DMS114 treated with DMSO at 0.1 percent for 48 hours (cell line): ENCODE results near the gene HEBP1.
A peak's percentile ranks its signal among the peaks of the same experiment; 100 is the strongest.

Experiments used
- DNase-seq: peaks from one replicate; lab custom pipeline; 2025; ENCODE audit not compliant: unreplicated experiment; lab: John Stamatoyannopoulos, UW

The HEBP1 gene

GRCh38 chr12:13024531-13024916 lies 24.5 kb upstream of the HEBP1 start:
- DNase-seq = no peak

DNA sequence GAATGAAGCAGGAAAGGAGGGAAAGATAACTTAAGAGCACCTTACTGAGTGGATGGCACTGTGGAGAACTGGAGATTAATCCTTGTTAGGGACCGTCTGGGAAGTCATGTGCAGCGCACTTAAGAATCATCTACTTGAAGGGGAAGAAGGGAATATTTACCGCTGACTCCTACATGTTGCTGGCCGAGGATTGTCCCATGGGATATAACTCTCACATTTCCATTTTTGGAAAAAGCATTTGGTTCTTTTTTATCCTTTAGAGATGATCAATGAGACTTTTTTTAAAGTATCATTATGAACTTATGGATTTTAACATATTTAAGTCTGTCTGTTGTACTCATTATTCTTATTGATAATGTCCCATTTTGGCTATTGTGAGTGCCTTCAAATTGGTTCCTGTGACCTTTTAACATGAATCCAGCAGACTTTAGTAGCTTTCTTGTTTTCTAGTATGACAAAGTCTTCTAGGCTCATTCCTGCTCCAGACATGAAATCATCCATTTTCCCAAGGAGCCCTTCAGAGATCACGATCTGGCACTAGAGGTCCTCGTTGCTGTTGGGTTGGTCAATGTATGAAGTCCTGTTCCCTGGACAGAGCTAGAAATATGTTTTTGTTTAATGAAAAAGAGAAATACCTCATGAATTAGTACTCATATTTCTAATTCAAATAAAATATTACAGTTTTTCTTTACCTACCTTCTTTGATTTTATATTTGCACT lies 23.9 kb upstream of the HEBP1 start:
- peak; percentile 48 for DNase-seq

DNA sequence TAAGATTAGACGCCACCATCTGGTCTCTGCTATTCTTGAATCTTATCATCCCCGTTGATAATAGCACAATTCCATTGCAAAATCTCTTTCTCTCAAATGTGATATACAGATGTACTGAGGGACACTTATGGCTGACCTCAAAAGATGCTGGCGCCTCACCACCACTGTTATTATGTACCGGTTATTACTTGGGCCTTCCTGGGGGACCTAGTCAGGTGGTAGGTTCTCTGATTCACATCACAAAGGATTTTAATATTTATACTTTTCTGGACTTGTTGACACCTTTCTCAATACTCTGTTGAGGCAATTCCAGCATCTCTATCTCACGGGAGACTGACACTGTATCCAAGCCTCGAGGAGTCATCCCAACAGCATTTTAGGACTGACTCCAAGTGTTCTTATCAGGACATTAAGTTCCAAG lies 22.8 kb upstream of the HEBP1 start:
- DNase-seq = no peak

- DNase-seq = no peak
Measured at GRCh38 chr12:13011098-13011497, 11.0 kb upstream of the HEBP1 start.

GRCh38 chr12:13008741-13009380 lies 8.8 kb upstream of the HEBP1 start:
- DNase-seq = no peak

GRCh38 chr12:13007496-13008233 lies 7.6 kb upstream of the HEBP1 start:
- no peak for DNase-seq

- DNase-seq = no peak
Measured at GRCh38 chr12:13005649-13006048, 5.6 kb upstream of the HEBP1 start.

DNA sequence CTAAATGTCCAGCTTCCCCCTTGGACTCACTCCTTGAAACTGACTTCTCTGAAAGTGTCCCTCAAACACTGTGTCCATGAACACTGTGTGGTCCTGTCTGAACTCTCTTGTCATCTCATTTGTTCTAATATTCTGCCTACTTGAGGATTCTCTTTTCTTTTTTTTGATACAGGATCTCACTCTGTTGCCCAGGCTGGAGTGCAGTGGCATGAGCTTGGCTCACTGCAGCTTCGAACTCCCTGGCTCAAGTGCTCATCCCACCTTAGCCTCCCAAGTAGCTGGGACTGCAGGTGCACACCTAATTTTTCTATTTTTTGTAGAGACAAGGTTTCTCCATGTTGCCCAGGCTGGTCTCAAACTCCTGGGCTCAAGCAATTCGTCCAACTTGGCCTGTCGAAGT lies 4.9 kb upstream of the HEBP1 start:
- no peak for DNase-seq

DNA sequence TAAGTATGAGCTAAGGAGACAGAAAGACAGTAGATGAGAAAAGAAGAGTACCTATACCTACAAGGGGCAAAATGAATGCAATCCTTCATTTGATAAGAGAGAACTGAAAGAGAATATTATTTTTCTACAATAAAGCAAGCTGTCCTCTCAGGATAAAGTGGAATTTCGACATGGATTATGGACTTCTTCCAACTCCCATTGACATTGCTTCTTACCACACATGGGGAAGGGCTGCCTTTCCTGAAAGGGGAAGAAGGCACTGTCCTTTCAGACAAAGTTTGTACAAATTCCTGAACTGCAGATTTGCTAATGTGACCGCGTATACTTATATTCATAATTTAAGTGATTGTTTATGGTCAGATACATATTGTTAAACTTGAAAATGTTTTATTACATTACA lies 4.3 kb upstream of the HEBP1 start:
- no peak for DNase-seq

DNA sequence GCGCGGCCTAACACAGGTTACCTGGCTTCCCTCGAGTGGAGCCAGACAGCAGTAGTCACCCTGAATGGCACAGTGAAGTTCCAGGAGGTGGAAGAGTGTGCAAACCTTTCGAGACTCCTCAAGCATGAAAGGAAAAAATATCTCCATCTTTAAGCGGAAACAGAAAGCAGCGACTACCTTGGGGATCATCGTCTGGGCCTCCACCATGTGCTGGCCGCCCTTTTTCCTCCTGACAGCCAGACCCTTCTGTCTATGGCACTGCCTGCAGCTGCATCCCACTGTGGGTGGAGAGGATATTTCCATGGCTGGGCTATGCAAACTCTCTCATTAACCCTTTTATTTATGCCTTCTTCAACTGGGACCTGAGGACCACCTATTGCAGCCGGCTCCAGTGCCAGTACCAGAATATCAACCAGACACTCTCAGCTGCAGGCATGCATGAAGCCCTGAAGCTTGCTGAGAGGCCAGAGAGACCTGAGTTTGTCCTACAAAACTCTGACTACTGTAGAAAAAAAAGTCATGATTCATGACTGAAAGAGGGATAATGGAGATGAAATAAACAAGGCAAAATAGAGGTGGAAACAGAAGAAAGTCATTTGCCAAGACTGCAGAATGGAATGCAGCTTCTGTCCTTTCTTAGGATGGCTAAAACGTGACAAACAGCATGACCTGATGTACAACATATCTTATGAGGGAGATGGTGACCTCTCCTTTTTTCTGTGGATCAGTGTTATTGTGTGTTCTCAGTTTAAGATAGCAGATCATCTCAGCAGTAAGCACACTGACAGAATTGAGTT lies 2.4 kb upstream of the HEBP1 start:
- DNase-seq = no peak

- DNase-seq = no peak
Measured at GRCh38 chr12:13001775-13002040, 1.6 kb upstream of the HEBP1 start.

DNA sequence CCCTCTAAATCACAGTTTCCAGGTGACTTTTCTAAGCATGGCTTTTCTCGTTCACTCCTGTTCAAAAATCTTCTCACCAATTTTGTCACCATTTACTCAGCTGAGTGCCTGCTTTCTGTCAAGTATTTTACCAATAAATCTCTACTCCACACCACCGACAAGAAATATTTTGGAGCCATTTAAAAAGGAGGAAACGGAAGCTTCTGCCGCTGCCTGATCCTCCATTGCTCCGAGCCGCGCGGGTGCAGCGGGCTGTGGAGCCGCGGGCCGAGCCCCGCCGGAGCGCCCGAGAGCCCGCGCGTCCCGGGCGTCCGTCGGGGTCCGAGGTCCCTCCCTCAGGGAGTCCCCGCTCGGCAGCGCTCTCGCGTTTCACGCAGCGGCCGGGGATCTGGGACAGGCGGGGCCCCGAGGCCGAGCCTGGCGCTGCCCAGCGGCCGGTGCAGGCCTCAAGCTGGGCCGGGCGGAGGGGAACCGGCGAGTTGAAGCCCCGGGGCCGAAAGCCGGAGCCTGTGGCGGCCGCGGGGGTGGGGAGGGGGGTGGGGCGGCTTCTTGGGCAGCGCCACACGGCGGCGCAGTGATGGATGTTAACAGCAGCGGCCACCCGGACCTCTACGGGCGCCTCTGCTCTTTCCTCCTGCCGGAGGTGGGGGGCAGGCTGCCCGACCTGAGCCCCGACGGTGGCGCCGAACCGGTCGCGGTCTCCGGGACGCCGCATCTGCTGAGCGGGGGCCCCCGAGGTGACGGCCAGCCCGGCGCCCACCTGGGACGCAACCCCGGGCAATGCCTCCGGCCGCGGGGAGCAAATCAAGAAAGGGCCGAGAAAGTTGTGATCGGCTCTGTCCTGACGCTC lies 1.1 kb upstream of the HEBP1 start:
- peak; percentile 48 for DNase-seq

- DNase-seq = peak; percentile 63
Measured at GRCh38 chr12:13000616-13000924, 505 bp upstream of the HEBP1 start.

- no peak for DNase-seq
Measured at GRCh38 chr12:12999271-12999958, 650 bp downstream of the HEBP1 start.

DNA sequence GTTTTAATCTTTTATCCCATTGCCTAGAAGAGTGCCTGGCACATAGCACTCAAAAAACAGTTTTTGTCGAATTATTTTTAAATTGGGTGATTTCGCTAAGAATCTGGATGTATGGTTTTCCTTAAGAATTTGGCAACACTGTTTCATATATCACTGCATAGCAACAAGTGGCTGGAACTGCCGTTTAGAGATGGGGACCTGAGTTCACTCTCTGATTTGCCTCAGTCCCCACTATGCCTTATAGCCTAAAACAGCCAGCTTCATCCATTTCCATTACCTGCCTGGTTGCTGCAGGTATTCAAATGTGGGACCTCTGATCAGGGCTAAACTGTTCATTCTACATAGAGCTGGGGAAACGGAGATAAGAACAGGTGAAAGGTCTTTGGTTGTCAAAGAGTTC lies 1.8 kb downstream of the HEBP1 start:
- no peak for DNase-seq

- DNase-seq = no peak
Measured at GRCh38 chr12:12997734-12998133, 2.3 kb downstream of the HEBP1 start.

DNA sequence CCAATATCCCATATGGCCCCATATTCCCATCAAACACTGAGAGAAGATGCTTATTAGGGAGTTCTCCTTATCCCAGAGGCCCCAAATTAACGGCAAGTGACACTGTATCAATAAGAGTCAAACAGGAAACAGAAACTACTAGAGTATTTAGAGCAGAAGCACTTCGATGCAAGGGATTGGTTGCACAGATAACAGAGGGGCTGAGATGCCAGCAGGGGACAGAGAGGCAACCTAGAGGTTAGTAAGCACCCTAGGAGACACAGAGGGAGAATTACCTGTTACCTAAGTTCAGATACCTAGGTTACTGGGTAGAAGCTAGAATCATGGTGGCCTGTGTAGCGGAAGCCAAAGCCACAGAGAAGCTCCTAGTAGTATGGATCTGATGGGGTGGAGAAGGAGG lies 2.9 kb downstream of the HEBP1 start:
- DNase-seq = no peak

GRCh38 chr12:12996209-12996608 lies 3.9 kb downstream of the HEBP1 start:
- DNase-seq = no peak

GRCh38 chr12:12995088-12995487 lies 5.0 kb downstream of the HEBP1 start:
- DNase-seq = no peak

GRCh38 chr12:12993367-12993766 lies 6.7 kb downstream of the HEBP1 start:
- DNase-seq = no peak
